ENCODE data around the gene POLD2.

Gene POLD2

GRCh38 chr7:44150466-44150832 lies 27.1 kb upstream of the POLD2 start:
- H3K4me3 ChIP-seq (ENCODE audit: low read depth, low read length), result no peak overlapping the region
- no peak overlapping the region for H3K9ac ChIP-seq (ENCODE audit: low read depth, low read length)
- H3K36me3 ChIP-seq (ENCODE audit: control insufficient read depth, insufficient read depth, low read length), result no peaks in the 10 kb centered on the region
- H3K27me3 ChIP-seq (ENCODE audit: control insufficient read depth, insufficient read depth, low read length), result peaks cover 14% of the 10 kb centered on the region
- H3K4me1 ChIP-seq (ENCODE audit: control insufficient read depth, insufficient read depth, low read length), result peaks cover 4% of the 10 kb centered on the region
- no peaks in the 10 kb centered on the region for H3K9me3 ChIP-seq (ENCODE audit: control insufficient read depth, insufficient read depth, low read length)

- Histone ChIP-seq H3K27me3 (ENCODE audit: control insufficient read depth, insufficient read depth, low read length) (peaks cover 20% of the 10 kb centered on the region), H3K4me3 (ENCODE audit: low read depth, low read length) (no peak overlapping the region), H3K9me3 (ENCODE audit: control insufficient read depth, insufficient read depth, low read length) (no peaks in the 10 kb centered on the region), H3K9ac (ENCODE audit: low read depth, low read length) (no peak overlapping the region), H3K4me1 (ENCODE audit: control insufficient read depth, insufficient read depth, low read length) (peaks cover 4% of the 10 kb centered on the region), H3K36me3 (ENCODE audit: control insufficient read depth, insufficient read depth, low read length) (no peaks in the 10 kb centered on the region)
Measured at GRCh38 chr7:44149571-44150465, 26.5 kb upstream of the POLD2 start.

GRCh38 chr7:44148961-44149536 lies 25.7 kb upstream of the POLD2 start:
- H3K9me3 ChIP-seq (ENCODE audit: control insufficient read depth, insufficient read depth, low read length), result no peaks in the 10 kb centered on the region
- no peak overlapping the region for H3K9ac ChIP-seq (ENCODE audit: low read depth, low read length)
- peaks cover 4% of the 10 kb centered on the region for H3K4me1 ChIP-seq (ENCODE audit: control insufficient read depth, insufficient read depth, low read length)
- H3K4me3 ChIP-seq (ENCODE audit: low read depth, low read length), result no peak overlapping the region
- no peaks in the 10 kb centered on the region for H3K36me3 ChIP-seq (ENCODE audit: control insufficient read depth, insufficient read depth, low read length)
- H3K27me3 ChIP-seq (ENCODE audit: control insufficient read depth, insufficient read depth, low read length), result peaks cover 28% of the 10 kb centered on the region

- Histone ChIP-seq H3K4me3 (ENCODE audit: low read depth, low read length) (no peak overlapping the region), H3K27me3 (ENCODE audit: control insufficient read depth, insufficient read depth, low read length) (peaks cover 33% of the 10 kb centered on the region), H3K9ac (ENCODE audit: low read depth, low read length) (no peak overlapping the region), H3K36me3 (ENCODE audit: control insufficient read depth, insufficient read depth, low read length) (no peaks in the 10 kb centered on the region), H3K4me1 (ENCODE audit: control insufficient read depth, insufficient read depth, low read length) (peaks cover 4% of the 10 kb centered on the region), H3K9me3 (ENCODE audit: control insufficient read depth, insufficient read depth, low read length) (no peaks in the 10 kb centered on the region)
Measured at GRCh38 chr7:44148166-44148565, 24.8 kb upstream of the POLD2 start.

- peaks cover 4% of the 10 kb centered on the region for H3K4me1 ChIP-seq (ENCODE audit: control insufficient read depth, insufficient read depth, low read length)
- no peak overlapping the region for H3K9ac ChIP-seq (ENCODE audit: low read depth, low read length)
Measured at GRCh38 chr7:44147026-44147991, 24.0 kb upstream of the POLD2 start.

GRCh38 chr7:44145969-44146911 lies 22.9 kb upstream of the POLD2 start:
- Histone ChIP-seq H3K4me3 (ENCODE audit: low read depth, low read length) (peak overlapping the region; percentile 67), H3K4me1 (ENCODE audit: control insufficient read depth, insufficient read depth, low read length) (peaks cover 4% of the 10 kb centered on the region), H3K9ac (ENCODE audit: low read depth, low read length) (no peak overlapping the region), H3K9me3 (ENCODE audit: control insufficient read depth, insufficient read depth, low read length) (no peaks in the 10 kb centered on the region), H3K27me3 (ENCODE audit: control insufficient read depth, insufficient read depth, low read length) (peaks cover 33% of the 10 kb centered on the region), H3K36me3 (ENCODE audit: control insufficient read depth, insufficient read depth, low read length) (no peaks in the 10 kb centered on the region)

More at GRCh38 chr7:44147026-44147991, 24.0 kb upstream of the POLD2 start:
- H3K9me3 ChIP-seq (ENCODE audit: control insufficient read depth, insufficient read depth, low read length), result no peaks in the 10 kb centered on the region
- H3K36me3 ChIP-seq (ENCODE audit: control insufficient read depth, insufficient read depth, low read length), result no peaks in the 10 kb centered on the region
- no peak overlapping the region for H3K4me3 ChIP-seq (ENCODE audit: low read depth, low read length)
- peaks cover 33% of the 10 kb centered on the region for H3K27me3 ChIP-seq (ENCODE audit: control insufficient read depth, insufficient read depth, low read length)

- Histone ChIP-seq H3K27me3 (ENCODE audit: control insufficient read depth, insufficient read depth, low read length) (peaks cover 33% of the 10 kb centered on the region), H3K36me3 (ENCODE audit: control insufficient read depth, insufficient read depth, low read length) (no peaks in the 10 kb centered on the region), H3K9ac (ENCODE audit: low read depth, low read length) (no peak overlapping the region), H3K4me1 (ENCODE audit: control insufficient read depth, insufficient read depth, low read length) (peaks cover 4% of the 10 kb centered on the region), H3K9me3 (ENCODE audit: control insufficient read depth, insufficient read depth, low read length) (no peaks in the 10 kb centered on the region), H3K4me3 (ENCODE audit: low read depth, low read length) (peak overlapping the region; percentile 67)
Measured at GRCh38 chr7:44145479-44145968, 22.2 kb upstream of the POLD2 start.

GRCh38 chr7:44144968-44145478 lies 21.7 kb upstream of the POLD2 start:
- no peaks in the 10 kb centered on the region for H3K9me3 ChIP-seq (ENCODE audit: control insufficient read depth, insufficient read depth, low read length)
- peak overlapping the region; percentile 67 for H3K4me3 ChIP-seq (ENCODE audit: low read depth, low read length)
- no peak overlapping the region for H3K9ac ChIP-seq (ENCODE audit: low read depth, low read length)
- no peaks in the 10 kb centered on the region for H3K36me3 ChIP-seq (ENCODE audit: control insufficient read depth, insufficient read depth, low read length)
- peaks cover 4% of the 10 kb centered on the region for H3K4me1 ChIP-seq (ENCODE audit: control insufficient read depth, insufficient read depth, low read length)
- peaks cover 33% of the 10 kb centered on the region for H3K27me3 ChIP-seq (ENCODE audit: control insufficient read depth, insufficient read depth, low read length)

GRCh38 chr7:44144426-44144967 lies 21.1 kb upstream of the POLD2 start:
- Histone ChIP-seq H3K4me3 (ENCODE audit: low read depth, low read length) (no peak overlapping the region), H3K9me3 (ENCODE audit: control insufficient read depth, insufficient read depth, low read length) (no peaks in the 10 kb centered on the region), H3K27me3 (ENCODE audit: control insufficient read depth, insufficient read depth, low read length) (peaks cover 33% of the 10 kb centered on the region)

GRCh38 chr7:44143646-44144250 lies 20.4 kb upstream of the POLD2 start:
- Histone ChIP-seq H3K9me3 (ENCODE audit: control insufficient read depth, insufficient read depth, low read length) (no peaks in the 10 kb centered on the region), H3K9ac (ENCODE audit: low read depth, low read length) (no peak overlapping the region), H3K36me3 (ENCODE audit: control insufficient read depth, insufficient read depth, low read length) (no peaks in the 10 kb centered on the region), H3K4me3 (ENCODE audit: low read depth, low read length) (no peak overlapping the region), H3K27me3 (ENCODE audit: control insufficient read depth, insufficient read depth, low read length) (peaks cover 33% of the 10 kb centered on the region), H3K4me1 (ENCODE audit: control insufficient read depth, insufficient read depth, low read length) (peaks cover 4% of the 10 kb centered on the region)

More at GRCh38 chr7:44144426-44144967, 21.1 kb upstream of the POLD2 start:
- H3K4me1 ChIP-seq (ENCODE audit: control insufficient read depth, insufficient read depth, low read length), result peaks cover 4% of the 10 kb centered on the region
- H3K9ac ChIP-seq (ENCODE audit: low read depth, low read length), result no peak overlapping the region
- H3K36me3 ChIP-seq (ENCODE audit: control insufficient read depth, insufficient read depth, low read length), result no peaks in the 10 kb centered on the region

Data from iPS-15b (cell line).